HG02973 (cell line): ENCODE results near the gene VDAC2.

Experiments used
- ATAC-seq: cut with Tn5 transposase; IDR thresholded peaks from one replicate; pipeline ENCODE4 v1.9.1; 2021; ENCODE audit warnings: moderate library complexity; ENCODE audit not compliant: unreplicated experiment

VDAC2 gene

GRCh38 chr10:75247797-75248196, 37.2 kb downstream of the VDAC2 start:
- ATAC-seq = no peak

- no peak for ATAC-seq
Measured at GRCh38 chr10:75250934-75251333, 40.3 kb downstream of the VDAC2 start.

GRCh38 chr10:75253281-75254220, 43.0 kb downstream of the VDAC2 start:
- no peak for ATAC-seq

- ATAC-seq = no peak
Measured at GRCh38 chr10:75254739-75255138, 44.1 kb downstream of the VDAC2 start.

- ATAC-seq = no peak
Measured at GRCh38 chr10:75260990-75261389, 50.4 kb downstream of the VDAC2 start.

GRCh38 chr10:75261813-75262705, 51.5 kb downstream of the VDAC2 start:
- ATAC-seq = no peak

GRCh38 chr10:75263806-75264205, 53.2 kb downstream of the VDAC2 start:
- ATAC-seq = no peak

GRCh38 chr10:75265856-75266255, 55.3 kb downstream of the VDAC2 start:
- no peak for ATAC-seq

- no peak for ATAC-seq
Measured at GRCh38 chr10:75266945-75267344, 56.3 kb downstream of the VDAC2 start.

GRCh38 chr10:75269605-75270004, 59.0 kb downstream of the VDAC2 start:
- ATAC-seq = no peak

- no peak for ATAC-seq
Measured at GRCh38 chr10:75272094-75272493, 61.5 kb downstream of the VDAC2 start.

GRCh38 chr10:75272896-75273295, 62.3 kb downstream of the VDAC2 start:
- ATAC-seq = no peak

- ATAC-seq = no peak
Measured at GRCh38 chr10:75276069-75276872, 65.7 kb downstream of the VDAC2 start.

GRCh38 chr10:75280236-75280635, 69.6 kb downstream of the VDAC2 start:
- ATAC-seq = no peak
